SK-N-SH (cell line): Measurements from ENCODE around the gene COL4A2. TPM values are rescaled to one million over a fixed set of nuclear protein-coding genes. Genes with fewer than 3 reads are reported as not detected.

Source experiments
- CTCF ChIA-PET: fragments of 300-600, 350-600 bp; formaldehyde crosslinking; extraction: SDS; loops from one replicate; lab custom pipeline; 2021; lab: Yijun Ruan, JAX
- POLR2A ChIA-PET: fragments of 350-600 bp; sonication (Branson Sonifier 250); formaldehyde crosslinking; extraction: SDS; loops from one replicate; lab custom pipeline; 2020; ENCODE audit warnings: antibody characterized with exemption, inconsistent platforms; lab: Yijun Ruan, JAX
- DNase-seq: peaks from one replicate; pipeline ENCODE4 v3.0.0; 2012
- H2AFZ ChIP-seq: fragments of 200-600 bp; sonication (generic); 2 replicates; pipeline ENCODE4 v1.8.1; 2016; ENCODE audit warnings: antibody characterized with exemption, mild to moderate bottlenecking, low read depth
- H3F3A ChIP-seq: fragments of 200-600 bp; sonication (generic); replicated peaks from 2 replicates; pipeline ENCODE3; 2016; ENCODE audit warnings: antibody characterized with exemption, mild to moderate bottlenecking; ENCODE audit not compliant: insufficient read depth
- H3K27ac ChIP-seq, 2 experiments: fragments of 200-500 bp in 1 of 2; fragments of 200-600 bp in 1 of 2; sonication (Bioruptor generic) in 1 of 2; sonication (generic), shearing (Covaris generic) in 1 of 2; 2 replicates each; pipeline versions ENCODE4 v1.5.1 to v1.6.1; 2014 to 2016; ENCODE audit warnings: low read depth in 2 of 2, inconsistent platforms in 1 of 2, low read length in 1 of 2, mild to moderate bottlenecking in 1 of 2, mixed read lengths in 1 of 2
- H3K27me3 ChIP-seq: fragments of 200-600 bp; sonication (generic), shearing (Covaris generic); 2 replicates; pipeline ENCODE4 v1.6.1; 2016; ENCODE audit warnings: mixed run types; ENCODE audit not compliant: insufficient read depth
- H3K36me3 ChIP-seq, 2 experiments: fragments of 200-500 bp in 1 of 2; fragments of 200-600 bp in 1 of 2; sonication (Bioruptor generic) in 1 of 2; sonication (generic) in 1 of 2; replicated peaks in 1 of 2; 2 replicates each; pipeline versions ENCODE3 to v1.5.1; 2014 to 2016; ENCODE audit warnings: low read length in 1 of 2, mild to moderate bottlenecking in 1 of 2; ENCODE audit not compliant: insufficient read depth in 2 of 2, control insufficient read depth in 1 of 2
- H3K4me1 ChIP-seq, 2 experiments: fragments of 200-500 bp in 1 of 2; fragments of 200-600 bp in 1 of 2; sonication (Bioruptor generic) in 1 of 2; sonication (generic), shearing (Covaris generic) in 1 of 2; 2 replicates each; pipeline versions ENCODE4 v1.5.1 to v1.6.1; 2014 to 2016; ENCODE audit warnings: low read depth in 1 of 2, low read length in 1 of 2, mixed run types in 1 of 2; ENCODE audit not compliant: insufficient read depth in 2 of 2, control insufficient read depth in 1 of 2
- H3K4me2 ChIP-seq: fragments of 200-600 bp; sonication (generic), shearing (Covaris generic); 2 replicates; pipeline ENCODE4 v1.6.1; 2017; ENCODE audit warnings: mixed run types
- H3K4me3 ChIP-seq, 2 experiments: fragments of 200-500 bp in 1 of 2; fragments of 200-600 bp in 1 of 2; sonication (Bioruptor generic) in 1 of 2; sonication (generic), shearing (Covaris generic) in 1 of 2; 2 replicates each; pipeline versions ENCODE4 v1.5.1 to v1.8.1; 2014 to 2016; ENCODE audit warnings: low read depth in 2 of 2, inconsistent platforms in 1 of 2, low read length in 1 of 2, mild to moderate bottlenecking in 1 of 2, mixed read lengths in 1 of 2, moderate library complexity in 1 of 2
- H3K79me2 ChIP-seq: fragments of 200-600 bp; sonication (generic); 2 replicates; pipeline ENCODE4 v1.8.1; 2017; ENCODE audit warnings: mild to moderate bottlenecking; ENCODE audit not compliant: insufficient read depth
- H3K9ac ChIP-seq: fragments of 200-600 bp; sonication (generic); 2 replicates; pipeline ENCODE4 v1.6.1; 2017; ENCODE audit warnings: mixed run types
- H3K9me2 ChIP-seq: fragments of 200-600 bp; sonication (generic); 2 replicates; pipeline ENCODE4 v1.6.1; 2017; ENCODE audit warnings: mixed run types
- H3K9me3 ChIP-seq: fragments of 200-600 bp; sonication (generic); 2 replicates; pipeline ENCODE4 v1.6.1; 2017; ENCODE audit warnings: mixed run types, mild to moderate bottlenecking, moderate library complexity
- H4K20me1 ChIP-seq: fragments of 200-600 bp; sonication (generic); 2 replicates; pipeline ENCODE4 v1.6.1; 2017; ENCODE audit warnings: mild to moderate bottlenecking, mixed run types; ENCODE audit not compliant: insufficient read depth
- CHD2 ChIP-seq: fragments of 150-350 bp; IDR thresholded peaks from 2 replicates; pipeline ENCODE4 v1.6.1; 2018; ENCODE audit warnings: low read length; ENCODE audit not compliant: partially characterized antibody
- ELF1 ChIP-seq: IDR thresholded peaks from 2 replicates; pipeline ENCODE4 v1.4.0; 2012
- EP300 ChIP-seq, 2 experiments: IDR thresholded peaks; 2 replicates each; pipeline versions ENCODE4 v1.4.0 to v1.6.1; 2012; ENCODE audit warnings: borderline replicate concordance in 1 of 2, low read depth in 1 of 2, low read length in 1 of 2
- FOSL2 ChIP-seq: IDR thresholded peaks from 2 replicates; pipeline ENCODE4 v1.4.0; 2012; ENCODE audit warnings: low read depth, mild to moderate bottlenecking, moderate library complexity, borderline replicate concordance
- FOXM1 ChIP-seq: IDR thresholded peaks from 2 replicates; pipeline ENCODE4 v1.4.0; 2012; ENCODE audit warnings: low read depth, mild to moderate bottlenecking
- JUND ChIP-seq: IDR thresholded peaks from 2 replicates; pipeline ENCODE4 v1.4.0; 2012
- MAX ChIP-seq: IDR thresholded peaks from 2 replicates; pipeline ENCODE4 v1.4.0; 2012; ENCODE audit warnings: low read depth
- MEF2A ChIP-seq: IDR thresholded peaks from 2 replicates; pipeline ENCODE4 v1.4.0; 2012; ENCODE audit warnings: low read depth, borderline replicate concordance
- NFIC ChIP-seq: IDR thresholded peaks from 2 replicates; pipeline ENCODE4 v1.4.0; 2012; ENCODE audit warnings: borderline replicate concordance
- NRF1 ChIP-seq: IDR thresholded peaks from 2 replicates; pipeline ENCODE4 v1.6.1; 2012; ENCODE audit warnings: low read depth, mild to moderate bottlenecking, low read length
- REST ChIP-seq: IDR thresholded peaks from 2 replicates; pipeline ENCODE4 v1.6.1; 2012; ENCODE audit warnings: mild to moderate bottlenecking, low read depth, low read length, moderate library complexity
- RXRA ChIP-seq: IDR thresholded peaks from 2 replicates; pipeline ENCODE4 v1.4.0; 2012; ENCODE audit warnings: low read depth, mild to moderate bottlenecking, borderline replicate concordance
- SIN3A ChIP-seq: IDR thresholded peaks from 2 replicates; pipeline ENCODE4 v1.6.1; 2012; ENCODE audit warnings: low read depth, mild to moderate bottlenecking, low read length, moderate library complexity, borderline replicate concordance
- SMC3 ChIP-seq: IDR thresholded peaks from 2 replicates; pipeline ENCODE4 v1.6.1; 2012; ENCODE audit warnings: low read depth, low read length, improper control_type of control experiment
- TAF1 ChIP-seq: IDR thresholded peaks from 2 replicates; pipeline ENCODE4 v1.6.1; 2012; ENCODE audit warnings: low read depth, mild to moderate bottlenecking, low read length, moderate library complexity, borderline replicate concordance
- TCF12 ChIP-seq: IDR thresholded peaks from 2 replicates; pipeline ENCODE4 v1.4.0; 2012
- TEAD4 ChIP-seq: IDR thresholded peaks from 2 replicates; pipeline ENCODE4 v1.4.0; 2012; ENCODE audit warnings: mild to moderate bottlenecking, borderline replicate concordance; ENCODE audit not compliant: insufficient read depth
- ZBTB33 ChIP-seq: IDR thresholded peaks from 2 replicates; pipeline ENCODE4 v1.4.0; 2012; ENCODE audit warnings: low read depth, borderline replicate concordance
- WGBS: methylation state at CpG from one replicate; pipeline ENCODE4 v1.1.6; 2017; ENCODE audit warnings: low lambda C conversion rate; 5-methylcytosine and 5-hydroxymethylcytosine counted together
- polyA plus RNA-seq, 3 experiments: library from polyadenylated mRNA; depleted of rRNA; stranded (reverse); fragments of >200 nt; gene quantifications; 2 replicates each; pipeline ENCODE4 v1.2.3, GENCODE V29; 2012

COL4A2 gene
- polyA plus RNA-seq, 1 of the 3 experiments (the other 2 are of a cell fraction), result 137 TPM

GRCh38 chr13:110269509-110270185, 37.4 kb upstream of the COL4A2 start:
- POLR2A ChIA-PET, result no interaction called here

More at GRCh38 chr13:110269509-110270185, 37.4 kb upstream of the COL4A2 start:
- H4K20me1 ChIP-seq, result peaks cover 42% of the 10 kb centered on the region; the same call in 1 of the 2 replicates
- H2AFZ ChIP-seq, result no peak overlapping the region
- H3K9me3 ChIP-seq, result no peaks in the 10 kb centered on the region
- peaks cover 6% of the 10 kb centered on the region for H3F3A ChIP-seq
- H3K9ac ChIP-seq, result no peak overlapping the region
- peaks cover 0 to 41% of the 10 kb centered on the region in 2 experiments; a peak in 2 of 4 replicates for H3K4me1 ChIP-seq
- no peaks in the 10 kb centered on the region for H3K27me3 ChIP-seq
- no peak overlapping the region for H3K27ac ChIP-seq
- H3K9me2 ChIP-seq, result no peaks in the 10 kb centered on the region
- peaks cover 0 to 20% of the 10 kb centered on the region in 2 experiments for H3K36me3 ChIP-seq
- no peak overlapping the region for H3K4me3 ChIP-seq
- CTCF ChIA-PET, result interaction anchor here (1.3 to 3.5 kb wide), 2 partner anchors 14 to 142 kb away, joined by 3 to 14 read pairs; no protein-coding TSS in a partner anchor
- DNase-seq, result no peak
- WGBS, result 88% methylated on average over 12 of the region's 14 CpGs
- H3K79me2 ChIP-seq, result peaks cover 98% of the 10 kb centered on the region
- no peak overlapping the region for H3K4me2 ChIP-seq
- TF ChIP-seq EP300 (IDR thresholded peaks at IDR 0.05; ENCODE audit: borderline replicate concordance in 1 of 2, low read depth in 1 of 2, low read length in 1 of 2) (no peak), ZBTB33 (no peak), CHD2 (no peak), TAF1 (no peak), RXRA (no peak), FOSL2 (no peak), ELF1 (no peak), TEAD4 (no peak), NRF1 (no peak), MEF2A (no peak), SMC3 (no peak), JUND (no peak), REST (no peak), NFIC (no peak), MAX (no peak), SIN3A (no peak), FOXM1 (no peak), TCF12 (no peak)
